LHCN-M2 (cell line): Measurements from ENCODE around the gene PHOX2B. TPM values are rescaled to one million over a fixed set of nuclear protein-coding genes. Genes with fewer than 3 reads are reported as not detected.
A peak's percentile ranks its signal among the peaks of the same experiment; 100 is the strongest.
"Not testable (repeated sequence)": the region's sequence is repeated elsewhere in the genome, so short reads cannot be mapped to it uniquely, and the experiment has no call there.

Experiments used
- DNase-seq: peaks from one replicate; pipeline ENCODE4 v3.0.0-alpha.2; 2012; ENCODE audit warnings: low read depth
- total RNA-seq: library from RNA; depleted of rRNA; stranded (reverse); fragments of >200 nt; gene quantifications from 2 replicates; pipeline ENCODE4 v1.2.3, GENCODE V29; 2014

PHOX2B gene
- total RNA-seq, 1 experiment from 2014 or later = not detected

GRCh38 chr4:41748074-41748570 is 403 bp downstream of the PHOX2B start:
- no peak for DNase-seq

GRCh38 chr4:41747230-41748055 is 1.1 kb downstream of the PHOX2B start:
- no peak for DNase-seq

GRCh38 chr4:41746440-41747229 is 1.9 kb downstream of the PHOX2B start:
- no peak for DNase-seq

- DNase-seq = no peak
Observed at GRCh38 chr4:41746025-41746439, 2.5 kb downstream of the PHOX2B start.

- DNase-seq = no peak
Observed at GRCh38 chr4:41745292-41746024, 3.1 kb downstream of the PHOX2B start.

- no peak for DNase-seq
Observed at GRCh38 chr4:41744572-41745291, 3.8 kb downstream of the PHOX2B start.

GRCh38 chr4:41741354-41741753 is 7.2 kb downstream of the PHOX2B start:
- DNase-seq = no peak

GRCh38 chr4:41737491-41737890 is 11.0 kb downstream of the PHOX2B start:
- not testable (repeated sequence) for DNase-seq

- DNase-seq = no peak
Observed at GRCh38 chr4:41734371-41734770, 14.2 kb downstream of the PHOX2B start.

- DNase-seq = no peak
Observed at GRCh38 chr4:41731569-41732126, 16.9 kb downstream of the PHOX2B start.

- DNase-seq = no peak
Observed at GRCh38 chr4:41728573-41728913, 20.0 kb downstream of the PHOX2B start.

- no peak for DNase-seq
Observed at GRCh38 chr4:41727861-41728572, 20.5 kb downstream of the PHOX2B start.

- no peak for DNase-seq
Observed at GRCh38 chr4:41725254-41725653, 23.3 kb downstream of the PHOX2B start.

- no peak for DNase-seq
Observed at GRCh38 chr4:41723286-41723685, 25.2 kb downstream of the PHOX2B start.

GRCh38 chr4:41722181-41722580 is 26.3 kb downstream of the PHOX2B start:
- no peak for DNase-seq

GRCh38 chr4:41719417-41719816 is 29.1 kb downstream of the PHOX2B start:
- DNase-seq = no peak

- peak; percentile 50 for DNase-seq
Observed at GRCh38 chr4:41718907-41719306, 29.6 kb downstream of the PHOX2B start.

GRCh38 chr4:41715155-41715554 is 33.4 kb downstream of the PHOX2B start:
- DNase-seq = no peak

GRCh38 chr4:41714364-41715000 is 34.0 kb downstream of the PHOX2B start:
- no peak for DNase-seq

GRCh38 chr4:41713768-41714167 is 34.8 kb downstream of the PHOX2B start:
- DNase-seq = no peak
